ENCODE data around the gene SMIM27. TPM values are rescaled to one million over a fixed set of nuclear protein-coding genes. Genes with fewer than 3 reads are reported as not detected.

SMIM27 gene
- total and polyA plus RNA-seq, 2 experiments from 2014 or later: 4.1 to 40.1 TPM

DNA sequence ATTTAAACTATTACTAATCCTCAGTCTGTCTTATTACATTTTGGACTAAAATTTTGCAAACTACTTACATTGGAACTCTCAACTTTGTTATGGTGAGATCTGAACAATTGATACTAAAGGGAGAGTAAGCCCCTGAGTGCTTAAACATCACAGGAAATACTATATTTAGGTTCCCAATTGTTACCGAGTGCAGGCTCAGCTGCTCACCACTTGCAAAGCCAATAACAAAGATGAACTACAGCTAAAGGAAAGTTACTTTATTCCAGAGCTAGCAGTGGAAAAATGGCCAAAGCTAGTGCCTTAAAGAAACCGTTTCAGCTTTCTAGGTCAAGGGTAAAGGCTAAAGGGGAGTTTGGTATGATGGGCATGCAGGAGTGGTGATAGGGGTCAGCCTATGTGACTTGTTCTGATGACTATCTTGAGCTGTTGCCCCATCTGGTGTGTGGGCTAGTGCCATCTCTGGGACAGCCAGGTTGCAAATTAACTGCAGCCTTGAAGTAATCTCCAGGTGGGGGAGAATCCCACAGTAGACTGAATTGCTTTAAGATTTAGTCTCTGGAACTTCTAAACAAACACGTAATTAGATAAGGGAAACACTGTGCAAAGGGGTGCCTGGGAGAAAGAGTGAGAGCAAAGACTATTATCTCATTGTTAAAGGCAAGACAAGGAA, 28.6 kb downstream of the SMIM27 start:
- no peaks in the 10 kb centered on the region for H3K4me1 ChIP-seq (ENCODE audit: insufficient read depth)
- H3K4me2 ChIP-seq (ENCODE audit: unreplicated experiment): no peak overlapping the region
- H3K9me2 ChIP-seq (ENCODE audit: insufficient read depth): no peaks in the 10 kb centered on the region
- no peak overlapping the region for H3K9ac ChIP-seq
- TF ChIP-seq EZH2 (IDR thresholded peaks at IDR 0.05; ENCODE audit: insufficient read depth, poor library complexity, severe bottlenecking) (no peak), EZH2phosphoT487 (IDR thresholded peaks at IDR 0.05; ENCODE audit: insufficient read depth, low read depth) (no peak)
- no peaks in the 10 kb centered on the region for H3K36me3 ChIP-seq (ENCODE audit: low read depth)
- no peak overlapping the region for H3K27ac ChIP-seq
- no peaks in the 10 kb centered on the region for H3K27me3 ChIP-seq (replicated peaks; ENCODE audit: insufficient read depth)
- in situ Hi-C loops (cut with MboI): loop anchor here (5.0 kb wide), 1 partner anchor 392 kb away; no protein-coding TSS in a partner anchor
- 10 to 22% methylated on average over 3 of the region's 3 CpGs for WGBS, 2 experiments (ENCODE audit: low coverage in 1 of 2, low lambda C conversion rate in 2 of 2, missing lambda C conversion rate in 2 of 2)
- no peaks in the 10 kb centered on the region for H4K20me1 ChIP-seq (ENCODE audit: insufficient read depth)
- H3K9me3 ChIP-seq (ENCODE audit: low read depth): no peaks in the 10 kb centered on the region
- H2AFZ ChIP-seq: no peak overlapping the region; the same call in 1 of the 2 replicates
- DNase-seq: no peak
- no peaks in the 10 kb centered on the region for H3K79me2 ChIP-seq (ENCODE audit: insufficient read depth)
- no peak overlapping the region for H3K4me3 ChIP-seq
- H3F3A ChIP-seq (ENCODE audit: insufficient read depth): no peaks in the 10 kb centered on the region

DNA sequence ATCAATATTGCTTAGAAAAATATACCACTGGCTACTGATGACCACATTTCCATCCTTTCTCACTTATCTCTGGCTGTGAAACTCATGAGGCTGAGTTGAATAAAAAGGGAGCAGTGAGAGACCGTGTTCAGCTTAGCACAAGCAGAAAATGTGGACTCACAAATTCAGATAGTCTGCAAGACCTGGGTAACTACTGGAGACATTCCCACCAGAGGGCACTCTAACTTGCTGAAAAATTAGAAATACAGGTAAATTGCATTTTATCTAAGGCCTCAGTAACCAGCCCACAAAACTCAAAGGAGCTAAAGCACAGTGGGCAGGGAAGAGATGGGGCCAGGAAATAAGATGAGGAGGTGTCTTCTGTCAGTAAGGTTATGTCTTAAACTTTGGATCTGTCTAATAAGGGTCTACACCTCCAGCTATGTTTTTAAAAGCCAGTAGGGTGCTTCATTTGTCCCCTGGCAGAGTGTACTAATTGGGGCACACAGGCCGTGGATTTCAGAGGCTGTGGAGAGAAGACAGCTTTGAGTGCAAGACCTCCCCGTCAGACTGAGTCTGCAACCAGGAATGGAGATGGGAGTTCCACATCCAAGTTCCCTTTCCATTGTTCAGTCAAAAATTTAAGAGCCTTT, 29.5 kb downstream of the SMIM27 start:
- DNase-seq: peak; percentile 65
- Histone ChIP-seq H3K9ac (no peak overlapping the region), H4K20me1 (ENCODE audit: insufficient read depth) (no peaks in the 10 kb centered on the region), H3K9me3 (ENCODE audit: low read depth) (no peaks in the 10 kb centered on the region), H3F3A (ENCODE audit: insufficient read depth) (no peaks in the 10 kb centered on the region), H3K4me2 (ENCODE audit: unreplicated experiment) (no peak overlapping the region), H3K36me3 (ENCODE audit: low read depth) (no peaks in the 10 kb centered on the region), H3K9me2 (ENCODE audit: insufficient read depth) (no peaks in the 10 kb centered on the region), H2AFZ (no peak overlapping the region), H3K27ac (no peak overlapping the region), H3K4me1 (ENCODE audit: insufficient read depth) (no peaks in the 10 kb centered on the region), H3K79me2 (ENCODE audit: insufficient read depth) (no peaks in the 10 kb centered on the region), H3K4me3 (no peak overlapping the region), H3K27me3 (replicated peaks; ENCODE audit: insufficient read depth) (no peaks in the 10 kb centered on the region)
- no peak for TF ChIP-seq EZH2 (IDR thresholded peaks at IDR 0.05; ENCODE audit: insufficient read depth, poor library complexity, severe bottlenecking)
- TF ChIP-seq EZH2phosphoT487 (IDR thresholded peaks at IDR 0.05; ENCODE audit: insufficient read depth, low read depth): no peak
- in situ Hi-C loops (cut with MboI): loop anchor here (5.0 kb wide), 1 partner anchor 391 kb away; no protein-coding TSS in a partner anchor
- 12 to 15% methylated on average over 3 of the region's 3 CpGs for WGBS, 2 experiments (ENCODE audit: low coverage in 1 of 2, low lambda C conversion rate in 2 of 2, missing lambda C conversion rate in 2 of 2)

DNA sequence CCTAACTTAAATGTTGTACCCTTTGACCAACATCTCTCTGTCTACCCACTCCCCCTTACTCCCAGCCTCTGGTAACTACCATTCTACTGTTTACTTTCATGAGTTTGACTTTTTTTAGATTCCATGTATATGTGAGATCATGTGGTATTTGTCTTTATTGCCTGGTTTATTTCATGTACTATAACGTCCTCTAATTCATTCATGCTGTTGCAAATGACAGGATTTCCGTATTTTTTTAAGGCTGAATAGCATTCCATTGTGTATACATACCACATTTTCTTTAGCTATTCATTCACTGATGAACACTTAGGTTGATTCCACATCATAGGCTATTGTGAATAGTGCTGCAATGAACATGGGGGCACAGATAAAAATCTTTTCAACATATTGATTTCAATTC, 32.7 kb downstream of the SMIM27 start:
- H3K9me3 ChIP-seq (ENCODE audit: low read depth): no peaks in the 10 kb centered on the region
- H3K79me2 ChIP-seq (ENCODE audit: insufficient read depth): no peaks in the 10 kb centered on the region
- H3K4me3 ChIP-seq: no peak overlapping the region
- H3F3A ChIP-seq (ENCODE audit: insufficient read depth): peaks cover 10% of the 10 kb centered on the region; the same call in 1 of the 2 replicates
- H3K9me2 ChIP-seq (ENCODE audit: insufficient read depth): no peaks in the 10 kb centered on the region
- H3K4me2 ChIP-seq (ENCODE audit: unreplicated experiment): no peak overlapping the region
- no peak overlapping the region for H3K27ac ChIP-seq
- no peaks in the 10 kb centered on the region for H3K4me1 ChIP-seq (ENCODE audit: insufficient read depth)
- TF ChIP-seq EZH2phosphoT487 (IDR thresholded peaks at IDR 0.05; ENCODE audit: insufficient read depth, low read depth): no peak
- no peak overlapping the region for H2AFZ ChIP-seq
- no peaks in the 10 kb centered on the region for H3K36me3 ChIP-seq (ENCODE audit: low read depth)
- 0 to 4% methylated on average over 2 of the region's 2 CpGs for whole genome bisulfite sequencing, 2 experiments (ENCODE audit: low coverage in 1 of 2, low lambda C conversion rate in 2 of 2, missing lambda C conversion rate in 2 of 2)
- peak; percentile 14 for DNase-seq
- no peak overlapping the region for H3K9ac ChIP-seq
- in situ Hi-C loops (cut with MboI): loop anchor here (5.0 kb wide), 1 partner anchor 388 kb away; no protein-coding TSS in a partner anchor
- no peaks in the 10 kb centered on the region for H4K20me1 ChIP-seq (ENCODE audit: insufficient read depth)
- H3K27me3 ChIP-seq (replicated peaks; ENCODE audit: insufficient read depth): no peaks in the 10 kb centered on the region

- H3F3A ChIP-seq (ENCODE audit: insufficient read depth): peaks cover 10% of the 10 kb centered on the region; the same call in 1 of the 2 replicates
- TF ChIP-seq EZH2 (IDR thresholded peaks at IDR 0.05; ENCODE audit: insufficient read depth, poor library complexity, severe bottlenecking) (no peak), EZH2phosphoT487 (IDR thresholded peaks at IDR 0.05; ENCODE audit: insufficient read depth, low read depth) (no peak)
- no peak overlapping the region for H3K4me3 ChIP-seq
- H3K27me3 ChIP-seq (replicated peaks; ENCODE audit: insufficient read depth): no peaks in the 10 kb centered on the region
- H3K9me3 ChIP-seq (ENCODE audit: low read depth): no peaks in the 10 kb centered on the region
- no peak overlapping the region for H3K27ac ChIP-seq
- no peaks in the 10 kb centered on the region for H3K79me2 ChIP-seq (ENCODE audit: insufficient read depth)
- DNase-seq: peak; percentile 59
- H3K36me3 ChIP-seq (ENCODE audit: low read depth): no peaks in the 10 kb centered on the region
- no peaks in the 10 kb centered on the region for H3K9me2 ChIP-seq (ENCODE audit: insufficient read depth)
- no peak overlapping the region for H3K9ac ChIP-seq
- no peak overlapping the region for H3K4me2 ChIP-seq (ENCODE audit: unreplicated experiment)
- no peak overlapping the region for H2AFZ ChIP-seq
- H3K4me1 ChIP-seq (ENCODE audit: insufficient read depth): peaks cover 4% of the 10 kb centered on the region; the same call in 1 of the 2 replicates
- H4K20me1 ChIP-seq (ENCODE audit: insufficient read depth): no peaks in the 10 kb centered on the region
- in situ Hi-C loops (cut with MboI): no loop called here
These were observed 35.8 kb downstream of the SMIM27 start for GRCh38 chr9:32587901-32588300.
